GM12878 (cell line): ENCODE data around the gene DCPS. TPM values are rescaled to one million over a fixed set of nuclear protein-coding genes. Genes with fewer than 3 reads are reported as not detected.
"Not testable (repeated sequence)": the region's sequence is repeated elsewhere in the genome, so short reads cannot be mapped to it uniquely, and the experiment has no call there.

ENCODE experiments used
- ATAC-seq: fragments of 200-7000 bp; cut with Tn5 transposase; 3 replicates; pipeline ENCODE4 v1.9.1; 2020; ENCODE audit warnings: mild to moderate bottlenecking, moderate library complexity
- BruUV-seq: library from RNA; stranded (reverse); fragments of 400-500 nt; replicated peaks from 2 replicates; lab custom pipeline; 2021; lab: Mats Ljungman, UMichigan
- CTCF ChIA-PET: fragments of 300-600 bp; sonication (Branson Sonifier 250); formaldehyde crosslinking; extraction: SDS; loops from one replicate; lab custom pipeline; 2021; ENCODE audit warnings: inconsistent platforms; lab: Yijun Ruan, JAX
- POLR2A ChIA-PET: fragments of 350-600 bp; formaldehyde crosslinking; extraction: SDS; loops from one replicate; lab custom pipeline; 2021; ENCODE audit warnings: inconsistent platforms; lab: Charles Lee
- RAD21 ChIA-PET: fragments of 300-600 bp; sonication (Branson Sonifier 250); formaldehyde crosslinking; loops from one replicate; lab custom pipeline; 2023; ENCODE audit warnings: antibody characterized with exemption; ENCODE audit not compliant: unreplicated experiment; lab: Charles Lee
- SMC1A ChIA-PET: fragments of 300-600 bp; sonication (Branson Sonifier 250); formaldehyde crosslinking; loops from one replicate; lab custom pipeline; 2023; ENCODE audit not compliant: unreplicated experiment, uncharacterized antibody; lab: Charles Lee
- DNase-seq: peaks from one replicate; pipeline ENCODE4 v3.0.0-alpha.2; 2011; ENCODE audit warnings: low read depth, low spot score
- FAIRE-seq: peaks from 3 replicates; lab custom pipeline; 2011; peaks lifted over from hg19 to GRCh38; lab: Jason Lieb, UNC
- H2AFZ ChIP-seq: 2 replicates; pipeline ENCODE4 v1.6.0; 2011; ENCODE audit warnings: low read depth, low read length, control low read depth; ENCODE audit not compliant: control insufficient read depth
- H3K27ac ChIP-seq: 2 replicates; pipeline ENCODE4 v1.5.1; 2011; ENCODE audit warnings: control low read depth; ENCODE audit not compliant: control insufficient read depth, insufficient read depth
- H3K27me3 ChIP-seq, 2 experiments: replicated peaks in 1 of 2; 2 replicates each; pipeline versions ENCODE4 v1.6.0 to v1.6.1; 2011; ENCODE audit warnings: low read length in 1 of 2; ENCODE audit not compliant: control insufficient read depth in 2 of 2, insufficient read depth in 2 of 2
- H3K36me3 ChIP-seq, 2 experiments: 2 replicates each; pipeline ENCODE4 v1.5.1; 2011; ENCODE audit warnings: low read length in 1 of 2; ENCODE audit not compliant: control insufficient read depth in 2 of 2, insufficient read depth in 2 of 2
- H3K4me1 ChIP-seq: 2 replicates; pipeline ENCODE4 v1.6.1; 2011; ENCODE audit warnings: mild to moderate bottlenecking, low read length, moderate library complexity, mixed read lengths; ENCODE audit not compliant: control insufficient read depth, insufficient read depth
- H3K4me2 ChIP-seq: 2 replicates; pipeline ENCODE4 v1.6.0; 2011; ENCODE audit warnings: control low read depth; ENCODE audit not compliant: control insufficient read depth, insufficient read depth
- H3K4me3 ChIP-seq: fragments of 200-600 bp; sonication (generic); 2 replicates; pipeline ENCODE4 v1.5.1; 2016
- H3K79me2 ChIP-seq: 2 replicates; pipeline ENCODE4 v1.6.0; 2011; ENCODE audit warnings: low read length; ENCODE audit not compliant: control insufficient read depth, insufficient read depth
- H3K9ac ChIP-seq: 2 replicates; pipeline ENCODE4 v1.8.0; 2011; ENCODE audit warnings: low read length, control low read depth, mixed read lengths; ENCODE audit not compliant: control insufficient read depth, insufficient read depth
- H3K9me3 ChIP-seq: replicated peaks from 3 replicates; pipeline ENCODE4 v1.5.1; 2011; ENCODE audit warnings: mild to moderate bottlenecking, low read length; ENCODE audit not compliant: control insufficient read depth, insufficient read depth
- H4K20me1 ChIP-seq: 2 replicates; pipeline ENCODE4 v1.6.0; 2011; ENCODE audit not compliant: control insufficient read depth, insufficient read depth
- WGBS: methylation state at CpG from one replicate; pipeline ENCODE4 v1.1.6; 2016; ENCODE audit warnings: low lambda C conversion rate; ENCODE audit not compliant: insufficient replicate concordance, insufficient coverage; ENCODE audit errors: missing lambda C conversion rate; 5-methylcytosine and 5-hydroxymethylcytosine counted together
- in situ Hi-C: fragments of 300-500 bp; cut with MboI; formaldehyde crosslinking; loops from 9 replicates; pipeline ENCODE4 v1.14.3; 2018; ENCODE audit warnings: mixed read lengths
- intact Hi-C: fragments of 100-400 bp; cut with micrococcal nuclease; formaldehyde crosslinking; loops from one replicate; pipeline ENCODE4 v1.14.2; 2022; ENCODE audit not compliant: unreplicated experiment
- polyA plus RNA-seq, 11 experiments: library from polyadenylated mRNA; depleted of rRNA in 4 of 11; unstranded in 6 of 11; stranded (reverse) in 5 of 11; fragments of >200 nt; fragmentation: Nextera tagmentation in 4 of 11; fragmentation: Illumina TruSeq in 1 of 11; extraction: Ambion mirVana in 4 of 11; extraction: Trizol in 1 of 11; gene quantifications; 1 replicate in 1 of 11; 2 replicates in 10 of 11; pipeline versions ENCODE4 v1.2.1 to v1.2.3, GENCODE V29; 2011 to 2016; ENCODE audit warnings: inconsistent platforms in 2 of 11, missing spikeins in 2 of 11, low read depth in 1 of 11
- total RNA-seq, 4 experiments: library from RNA; depleted of rRNA in 3 of 4; stranded (reverse); fragments of >200 nt in 3 of 4; fragmentation: Illumina TruSeq in 1 of 4; extraction: Trizol in 1 of 4; gene quantifications; 2 replicates each; pipeline versions ENCODE4 v1.2.1 to v1.2.3, GENCODE V29; 2013 to 2021
- TF ChIP-seq, protein P1 (sequence below): fragments of 450-650 bp; IDR thresholded peaks from 2 replicates; pipeline ENCODE4 v1.6.1; 2018; ENCODE audit warnings: borderline replicate concordance, mild to moderate bottlenecking; ENCODE audit not compliant: partially characterized antibody
- TF ChIP-seq, protein P2 (sequence below): fragments of 450-650 bp; IDR thresholded peaks from 2 replicates; pipeline ENCODE4 v1.6.1; 2017; ENCODE audit warnings: mild to moderate bottlenecking, moderate library complexity

DCPS gene
- total and polyA plus RNA-seq, 10 of the 15 experiments (the other 5 are each of a cell fraction or from before 2014, with no cell fraction given): 23.5 to 101 (median 67.4) TPM

DNA sequence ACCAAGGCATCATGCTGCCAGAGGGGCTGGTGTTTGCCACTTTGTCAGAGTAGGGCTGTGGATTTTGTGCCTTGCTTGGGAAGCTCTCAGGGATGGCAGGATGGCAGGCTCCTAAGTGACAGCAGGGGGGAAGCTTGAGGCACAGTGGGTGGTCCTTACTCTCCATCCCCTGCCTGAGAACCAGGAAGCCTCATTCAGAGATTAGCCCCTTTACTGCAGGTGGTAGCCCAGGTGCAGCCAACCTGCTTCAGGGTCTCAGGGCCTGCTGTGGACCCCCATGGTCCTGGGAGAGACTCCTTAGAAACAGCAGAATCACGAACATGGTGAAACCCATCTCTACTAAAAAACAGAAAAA lies 42.7 kb downstream of the DCPS start (continued):
- TF ChIP-seq, protein P1, sequence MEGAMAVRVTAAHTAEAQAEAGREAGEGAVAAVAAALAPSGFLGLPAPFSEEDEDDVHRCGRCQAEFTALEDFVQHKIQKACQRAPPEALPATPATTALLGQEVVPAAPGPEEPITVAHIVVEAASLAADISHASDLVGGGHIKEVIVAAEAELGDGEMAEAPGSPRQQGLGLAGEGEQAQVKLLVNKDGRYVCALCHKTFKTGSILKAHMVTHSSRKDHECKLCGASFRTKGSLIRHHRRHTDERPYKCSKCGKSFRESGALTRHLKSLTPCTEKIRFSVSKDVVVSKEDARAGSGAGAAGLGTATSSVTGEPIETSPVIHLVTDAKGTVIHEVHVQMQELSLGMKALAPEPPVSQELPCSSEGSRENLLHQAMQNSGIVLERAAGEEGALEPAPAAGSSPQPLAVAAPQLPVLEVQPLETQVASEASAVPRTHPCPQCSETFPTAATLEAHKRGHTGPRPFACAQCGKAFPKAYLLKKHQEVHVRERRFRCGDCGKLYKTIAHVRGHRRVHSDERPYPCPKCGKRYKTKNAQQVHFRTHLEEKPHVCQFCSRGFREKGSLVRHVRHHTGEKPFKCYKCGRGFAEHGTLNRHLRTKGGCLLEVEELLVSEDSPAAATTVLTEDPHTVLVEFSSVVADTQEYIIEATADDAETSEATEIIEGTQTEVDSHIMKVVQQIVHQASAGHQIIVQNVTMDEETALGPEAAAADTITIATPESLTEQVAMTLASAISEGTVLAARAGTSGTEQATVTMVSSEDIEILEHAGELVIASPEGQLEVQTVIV: no peak
- TF ChIP-seq, protein P2, sequence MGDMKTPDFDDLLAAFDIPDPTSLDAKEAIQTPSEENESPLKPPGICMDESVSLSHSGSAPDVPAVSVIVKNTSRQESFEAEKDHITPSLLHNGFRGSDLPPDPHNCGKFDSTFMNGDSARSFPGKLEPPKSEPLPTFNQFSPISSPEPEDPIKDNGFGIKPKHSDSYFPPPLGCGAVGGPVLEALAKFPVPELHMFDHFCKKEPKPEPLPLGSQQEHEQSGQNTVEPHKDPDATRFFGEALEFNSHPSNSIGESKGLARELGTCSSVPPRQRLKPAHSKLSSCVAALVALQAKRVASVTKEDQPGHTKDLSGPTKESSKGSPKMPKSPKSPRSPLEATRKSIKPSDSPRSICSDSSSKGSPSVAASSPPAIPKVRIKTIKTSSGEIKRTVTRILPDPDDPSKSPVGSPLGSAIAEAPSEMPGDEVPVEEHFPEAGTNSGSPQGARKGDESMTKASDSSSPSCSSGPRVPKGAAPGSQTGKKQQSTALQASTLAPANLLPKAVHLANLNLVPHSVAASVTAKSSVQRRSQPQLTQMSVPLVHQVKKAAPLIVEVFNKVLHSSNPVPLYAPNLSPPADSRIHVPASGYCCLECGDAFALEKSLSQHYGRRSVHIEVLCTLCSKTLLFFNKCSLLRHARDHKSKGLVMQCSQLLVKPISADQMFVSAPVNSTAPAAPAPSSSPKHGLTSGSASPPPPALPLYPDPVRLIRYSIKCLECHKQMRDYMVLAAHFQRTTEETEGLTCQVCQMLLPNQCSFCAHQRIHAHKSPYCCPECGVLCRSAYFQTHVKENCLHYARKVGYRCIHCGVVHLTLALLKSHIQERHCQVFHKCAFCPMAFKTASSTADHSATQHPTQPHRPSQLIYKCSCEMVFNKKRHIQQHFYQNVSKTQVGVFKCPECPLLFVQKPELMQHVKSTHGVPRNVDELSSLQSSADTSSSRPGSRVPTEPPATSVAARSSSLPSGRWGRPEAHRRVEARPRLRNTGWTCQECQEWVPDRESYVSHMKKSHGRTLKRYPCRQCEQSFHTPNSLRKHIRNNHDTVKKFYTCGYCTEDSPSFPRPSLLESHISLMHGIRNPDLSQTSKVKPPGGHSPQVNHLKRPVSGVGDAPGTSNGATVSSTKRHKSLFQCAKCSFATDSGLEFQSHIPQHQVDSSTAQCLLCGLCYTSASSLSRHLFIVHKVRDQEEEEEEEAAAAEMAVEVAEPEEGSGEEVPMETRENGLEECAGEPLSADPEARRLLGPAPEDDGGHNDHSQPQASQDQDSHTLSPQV: no peak

- H3K4me1 ChIP-seq, FAIRE-seq, H3K9me3 ChIP-seq, H3K9ac ChIP-seq, H3K27ac ChIP-seq, H2AFZ ChIP-seq, H3K4me3 ChIP-seq, BruUV-seq, CTCF ChIA-PET, H3K4me2 ChIP-seq, SMC1A ChIA-PET, H3K79me2 ChIP-seq, intact Hi-C loops, in situ Hi-C loops, DNase-seq, H4K20me1 ChIP-seq, H3K27me3 ChIP-seq, RAD21 ChIA-PET, ATAC-seq: not testable (repeated sequence)
- WGBS: 72% methylated on average over 5 of the region's 7 CpGs
- peaks cover 20 to 30% of the 10 kb centered on the region in 2 experiments; a peak in 3 of 4 replicates for H3K36me3 ChIP-seq
- POLR2A ChIA-PET: interaction anchor here (0.6 kb wide), 1 partner anchor 14 kb away, joined by 4 read pairs; no protein-coding TSS in a partner anchor
These were observed 43.1 kb downstream of the DCPS start for GRCh38 chr11:126346946-126347345.
